Measurements from ENCODE around the gene AZU1.

AZU1 gene

DNA sequence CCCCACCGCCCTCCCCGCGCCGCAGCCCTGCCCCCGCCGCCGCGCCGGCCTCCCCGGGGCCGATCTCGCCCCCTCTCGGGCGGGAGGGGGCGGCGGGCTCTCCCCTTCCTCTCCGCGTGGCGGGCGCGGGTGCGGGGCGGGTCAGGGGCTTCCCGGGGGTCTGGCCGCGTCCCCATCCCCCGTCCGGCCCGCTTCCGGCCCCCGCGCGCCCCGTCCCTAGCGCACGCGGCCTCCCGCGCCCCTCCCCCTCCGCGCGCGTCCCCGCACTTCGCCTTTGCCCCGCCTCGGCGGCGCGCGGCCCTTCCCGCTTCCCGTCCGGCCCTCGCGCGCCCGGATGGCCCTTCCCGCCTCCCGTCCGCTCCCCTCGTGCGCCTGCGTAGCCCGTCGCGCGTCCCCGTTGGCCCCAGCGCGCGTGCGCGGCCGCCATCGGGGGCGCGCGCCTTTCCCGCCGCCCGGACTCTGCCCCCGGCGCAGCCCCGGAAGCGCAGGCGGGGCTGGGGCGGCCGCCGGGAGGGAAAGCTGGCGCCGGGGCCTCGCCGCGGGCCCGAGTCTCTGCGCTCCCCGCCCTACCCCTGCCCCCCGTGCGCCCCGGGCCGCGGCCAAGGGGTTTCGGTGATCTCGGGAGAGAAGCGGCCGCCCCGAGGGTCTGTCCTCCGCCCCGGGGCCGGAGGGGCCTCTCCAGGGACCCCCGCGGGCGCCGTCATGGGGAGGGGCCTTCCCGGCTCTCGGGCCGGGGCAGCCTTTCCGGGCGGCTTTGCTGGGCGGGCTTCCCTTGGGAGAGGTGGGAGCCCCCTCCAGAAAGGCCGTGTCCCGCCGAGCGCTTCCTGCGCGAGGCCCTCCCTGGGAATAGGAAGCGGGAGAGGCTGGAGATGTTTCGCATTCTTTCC is 29.9 kb upstream of the AZU1 start:
- DNase-seq: peak; percentile 51

DNA sequence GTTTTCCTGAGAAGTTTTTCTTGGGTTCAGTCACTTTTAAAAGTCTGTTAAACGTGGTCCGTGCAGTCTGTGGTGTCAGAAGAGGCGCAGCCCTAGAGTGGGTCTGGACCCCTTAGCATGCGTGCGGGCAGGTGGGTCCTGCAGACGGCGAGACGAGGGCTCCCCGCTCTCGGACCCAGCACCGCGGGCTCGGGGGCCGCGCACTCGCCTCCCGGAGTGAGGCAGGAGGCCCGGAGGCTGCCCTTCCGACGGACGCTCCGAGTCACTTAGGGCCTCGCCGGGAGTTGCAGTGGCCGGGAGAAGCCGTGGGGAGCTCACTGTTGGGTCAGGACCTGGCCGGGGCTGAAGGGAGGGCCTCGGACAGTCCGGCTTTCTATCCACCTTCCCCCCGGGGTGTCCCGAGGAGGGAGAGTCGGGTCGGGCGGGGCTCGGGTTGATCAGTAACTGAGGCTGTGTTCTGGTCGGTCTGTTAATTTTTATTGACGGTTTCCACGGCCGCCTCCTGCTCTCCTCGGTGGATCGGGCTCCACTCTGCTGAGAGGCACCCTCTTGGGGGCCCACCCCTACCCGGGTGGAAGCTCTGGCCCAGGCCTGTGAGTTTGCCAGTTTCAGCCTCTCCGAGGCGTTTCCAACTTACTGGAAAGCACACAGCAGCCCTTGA is 29.1 kb upstream of the AZU1 start:
- DNase-seq: no peak

DNA sequence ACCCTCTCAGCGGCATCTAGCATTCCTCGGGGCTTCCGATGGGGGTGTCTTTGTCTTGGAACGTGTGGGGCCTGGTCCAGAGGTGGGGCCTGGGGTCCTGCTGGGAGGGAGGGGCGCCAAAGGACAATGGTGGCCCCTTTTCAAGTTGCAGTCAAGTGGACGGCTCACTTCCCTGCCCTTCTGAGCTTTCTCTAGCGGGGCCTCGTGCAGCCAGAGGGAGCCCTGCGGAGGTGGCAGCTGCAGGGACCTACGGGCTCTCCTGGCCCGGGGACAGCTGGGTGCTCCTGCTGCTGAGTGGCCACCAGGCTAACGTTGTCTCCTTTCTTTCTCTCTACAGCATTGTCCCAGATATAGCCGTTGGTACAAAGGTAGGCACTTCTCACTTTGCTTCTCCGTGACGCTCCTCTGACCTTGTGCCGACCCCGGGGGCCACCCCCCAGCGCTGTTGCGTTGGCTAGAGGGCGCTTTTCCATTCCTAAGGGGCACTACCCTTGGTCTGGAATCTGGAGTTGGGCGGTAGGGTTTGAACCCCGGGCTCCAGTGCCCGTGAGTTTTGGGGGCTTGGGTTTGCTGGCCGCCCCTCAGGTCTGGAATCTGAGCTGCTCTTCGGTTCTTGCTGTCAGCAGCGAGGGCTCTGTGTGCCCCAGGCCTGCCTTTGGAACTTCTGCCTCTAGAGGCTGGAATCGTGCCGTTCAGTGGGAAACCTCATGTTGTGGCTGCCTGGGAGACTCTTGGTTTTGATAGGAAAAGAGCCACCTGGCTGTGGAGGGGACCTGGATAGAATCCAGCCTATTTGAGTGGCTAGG is 28.4 kb upstream of the AZU1 start:
- no peak for DNase-seq

DNA sequence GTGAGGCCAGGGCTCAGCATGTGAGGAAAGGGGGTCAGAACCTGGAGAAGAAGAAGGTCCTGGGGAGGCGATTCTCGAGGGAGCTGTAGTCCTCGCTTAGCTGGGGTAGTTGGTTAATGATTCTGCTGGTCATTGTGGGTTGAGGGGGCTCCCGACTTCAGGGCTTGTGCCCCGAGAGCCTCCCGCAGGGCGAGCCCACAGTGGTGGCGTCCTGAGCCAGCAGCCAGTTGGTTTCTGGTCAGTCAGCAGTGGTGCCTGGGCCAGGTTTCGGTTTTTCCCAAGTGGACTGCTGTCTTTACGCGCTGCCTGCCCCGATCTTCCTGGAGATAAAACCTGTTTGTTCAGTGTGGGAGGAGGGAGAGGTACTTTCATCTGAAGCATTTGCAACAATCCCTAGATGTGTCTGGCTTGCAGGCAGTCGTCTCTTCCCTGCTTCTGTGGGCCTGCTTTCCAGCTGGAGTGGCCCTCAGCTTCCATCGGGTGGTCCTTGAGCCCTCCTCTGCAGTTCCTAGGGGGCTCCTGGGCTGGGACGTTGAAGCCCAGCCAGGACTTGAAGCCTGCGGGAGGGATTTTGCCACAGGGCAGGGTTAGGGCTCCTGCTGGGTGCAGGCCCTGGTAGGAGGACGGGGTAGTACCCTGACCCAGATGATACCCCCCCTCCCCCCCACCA is 27.1 kb upstream of the AZU1 start:
- no peak for DNase-seq

DNA sequence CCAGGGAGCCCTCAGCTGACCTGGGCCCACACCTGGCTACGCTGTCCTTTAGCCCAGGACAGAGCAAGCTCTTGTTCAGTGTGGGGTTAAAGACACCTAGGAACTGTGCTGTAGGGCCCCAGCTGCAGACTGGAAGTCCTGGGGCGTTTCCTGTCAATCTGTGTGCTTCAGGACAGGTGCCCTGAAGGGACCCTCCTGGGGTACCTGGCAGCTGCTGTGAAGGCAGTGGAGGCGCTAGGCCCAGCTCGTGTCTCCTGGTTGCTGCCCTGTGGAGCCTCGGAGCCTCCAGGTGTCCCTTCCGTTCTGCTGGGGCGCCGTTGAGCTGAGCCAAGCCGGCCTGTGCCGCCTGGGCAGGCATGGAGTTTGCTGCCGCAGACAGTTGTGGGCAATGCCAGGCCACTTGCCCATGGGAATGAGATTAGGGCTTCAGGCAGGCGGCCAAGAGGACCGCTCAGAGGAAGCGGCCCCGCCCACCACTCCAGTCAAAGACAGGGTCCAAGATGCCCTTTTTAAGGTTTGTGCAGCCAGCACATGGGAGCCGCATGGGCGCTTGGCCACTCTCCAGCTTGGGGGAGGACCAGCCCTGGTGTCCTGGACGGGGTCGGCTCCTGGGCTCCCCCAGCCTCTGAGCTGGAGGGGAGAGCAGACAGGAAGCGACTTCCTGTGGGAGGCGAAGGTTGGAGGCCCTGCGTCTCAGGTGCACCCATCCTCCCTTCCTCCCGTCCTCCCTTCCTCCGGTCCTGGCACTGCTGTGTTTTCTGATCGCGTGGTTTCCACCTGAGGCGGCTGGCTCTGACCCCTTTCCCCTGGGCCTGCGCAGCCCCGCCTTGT is 26.4 kb upstream of the AZU1 start:
- peak; percentile 72 for DNase-seq

DNA sequence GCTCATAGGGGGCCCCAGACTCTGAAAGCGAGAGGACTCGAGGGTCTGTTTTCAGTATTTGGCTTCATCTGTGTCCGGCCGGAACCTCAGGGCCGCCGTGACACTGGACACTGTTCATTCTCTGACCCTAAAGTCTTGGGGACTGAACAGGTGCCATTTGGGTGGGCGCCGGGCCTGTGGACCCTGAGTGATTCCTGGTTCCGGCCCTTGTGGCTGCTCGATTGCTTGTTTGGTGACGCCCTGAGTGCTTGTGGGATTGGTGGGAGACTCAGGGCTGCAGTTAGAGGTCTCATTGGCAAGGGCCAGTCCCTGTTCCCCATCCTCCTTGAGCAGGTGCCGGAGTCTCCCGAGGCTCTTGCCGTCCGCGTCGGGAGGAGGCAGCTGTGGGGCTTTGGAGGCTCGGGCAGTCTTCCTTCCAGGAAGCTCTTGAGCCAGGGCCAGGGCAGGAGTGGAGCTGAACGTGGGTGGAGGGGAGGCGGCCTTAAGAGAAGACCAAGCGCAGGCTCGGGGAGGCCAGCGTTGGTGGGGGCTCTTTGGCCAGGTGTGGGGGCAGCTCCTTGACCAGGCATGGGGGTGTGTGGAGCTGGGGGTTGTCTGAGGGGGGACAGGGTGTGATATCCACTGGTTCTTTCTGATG is 25.7 kb upstream of the AZU1 start:
- DNase-seq: no peak

DNA sequence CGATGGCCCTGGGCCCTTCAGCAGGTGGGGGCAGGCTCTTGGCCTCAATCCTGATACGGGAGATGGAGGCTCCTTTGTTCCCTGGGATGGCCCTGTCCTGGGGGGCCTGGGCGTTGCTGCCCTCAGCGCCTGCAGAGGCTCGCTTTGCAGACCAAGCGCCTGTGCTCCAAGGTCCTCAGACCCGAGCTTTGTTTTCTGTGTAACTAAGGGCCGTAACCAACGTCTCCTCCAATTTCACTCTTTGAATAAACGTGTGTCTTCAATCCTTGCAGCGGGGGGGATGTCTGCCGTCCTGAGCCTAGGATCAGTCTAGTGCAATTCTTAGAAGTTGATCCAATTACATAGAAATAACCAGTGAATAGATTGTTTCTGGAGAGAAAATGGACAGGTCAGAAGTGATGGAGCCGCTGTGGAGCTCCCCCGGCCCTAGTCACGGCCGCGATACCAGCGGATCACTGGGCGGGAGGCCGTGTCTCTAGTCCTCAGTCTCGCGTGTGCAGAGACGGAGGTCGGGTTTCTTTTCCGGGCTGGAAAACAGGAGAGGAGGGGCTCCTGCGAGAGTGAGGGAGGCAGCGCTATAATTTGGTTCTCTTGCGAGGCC is 25.0 kb upstream of the AZU1 start:
- no peak for DNase-seq

DNA sequence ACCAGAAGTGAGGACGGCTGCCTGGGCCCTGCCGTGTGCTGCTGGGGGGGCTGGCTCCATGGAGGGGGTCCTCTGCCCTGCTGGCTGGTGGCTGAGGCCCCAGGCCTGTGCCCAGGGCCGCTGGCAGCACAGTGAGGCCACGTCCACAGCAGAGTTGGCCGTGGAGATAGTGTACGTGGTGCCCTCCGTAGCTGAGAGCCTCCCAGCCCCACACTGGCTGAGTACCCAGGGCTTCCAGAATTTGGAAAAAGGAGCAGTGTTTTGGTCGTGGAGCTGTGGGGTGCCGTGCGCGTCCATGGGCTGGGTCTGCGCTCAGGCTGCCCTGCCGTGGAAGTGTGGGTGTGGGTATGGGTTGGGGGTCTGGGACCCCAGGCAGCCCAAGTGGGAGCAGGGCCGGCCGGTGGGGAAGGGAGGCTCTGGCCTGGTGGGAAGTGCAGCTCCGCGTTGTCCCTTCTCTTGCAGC is 24.5 kb upstream of the AZU1 start:
- no peak for DNase-seq

DNA sequence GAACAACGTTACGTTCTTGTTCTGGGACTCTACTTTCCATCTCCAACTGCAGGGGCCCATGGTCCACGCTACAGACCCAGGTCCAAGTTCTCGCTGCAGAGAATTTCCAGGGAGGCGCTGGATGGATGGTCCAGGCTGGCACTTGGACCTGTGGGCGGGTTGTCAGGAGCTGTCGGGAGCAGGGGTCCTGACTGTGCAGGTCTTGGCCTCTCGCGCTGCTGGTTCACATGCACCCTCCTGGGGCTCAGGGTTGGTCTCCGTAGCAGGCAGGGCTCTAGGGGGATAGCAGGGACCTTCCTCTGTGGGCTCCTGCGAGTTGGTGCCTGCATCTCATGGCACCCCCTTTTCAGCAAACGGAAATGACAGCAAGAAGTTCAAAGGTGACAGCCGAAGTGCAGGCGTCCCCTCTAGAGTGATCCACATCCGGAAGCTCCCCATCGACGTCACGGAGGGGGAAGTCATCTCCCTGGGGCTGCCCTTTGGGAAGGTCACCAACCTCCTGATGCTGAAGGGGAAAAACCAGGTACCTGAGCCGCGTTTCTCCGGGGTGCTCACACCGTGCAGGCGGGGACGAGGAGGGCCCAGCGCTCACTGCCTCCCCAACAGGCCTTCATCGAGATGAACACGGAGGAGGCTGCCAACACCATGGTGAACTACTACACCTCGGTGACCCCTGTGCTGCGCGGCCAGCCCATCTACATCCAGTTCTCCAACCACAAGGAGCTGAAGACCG is 23.8 kb upstream of the AZU1 start:
- DNase-seq: no peak

DNA sequence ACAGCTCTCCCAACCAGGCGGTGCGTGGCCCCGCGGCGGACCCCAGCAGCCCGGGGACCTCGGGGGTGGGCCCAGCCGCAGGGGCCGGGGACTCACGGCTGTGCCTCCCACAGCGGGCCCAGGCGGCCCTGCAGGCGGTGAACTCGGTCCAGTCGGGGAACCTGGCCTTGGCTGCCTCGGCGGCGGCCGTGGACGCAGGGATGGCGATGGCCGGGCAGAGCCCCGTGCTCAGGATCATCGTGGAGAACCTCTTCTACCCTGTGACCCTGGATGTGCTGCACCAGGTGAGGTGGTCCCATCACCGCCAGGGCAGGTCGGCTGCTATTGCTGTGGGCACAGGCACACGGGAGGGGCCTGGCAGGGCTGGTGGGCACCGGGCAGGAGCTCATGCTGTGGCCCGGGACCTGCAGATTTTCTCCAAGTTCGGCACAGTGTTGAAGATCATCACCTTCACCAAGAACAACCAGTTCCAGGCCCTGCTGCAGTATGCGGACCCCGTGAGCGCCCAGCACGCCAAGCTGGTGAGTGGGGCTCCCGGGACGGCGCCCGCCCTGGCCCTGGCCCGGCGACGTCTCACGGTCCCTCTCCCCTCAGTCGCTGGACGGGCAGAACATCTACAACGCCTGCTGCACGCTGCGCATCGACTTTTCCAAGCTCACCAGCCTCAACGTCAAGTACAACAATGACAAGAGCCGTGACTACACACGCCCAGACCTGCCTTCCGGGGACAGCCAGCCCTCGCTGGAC is 23.0 kb upstream of the AZU1 start:
- DNase-seq: no peak

DNA sequence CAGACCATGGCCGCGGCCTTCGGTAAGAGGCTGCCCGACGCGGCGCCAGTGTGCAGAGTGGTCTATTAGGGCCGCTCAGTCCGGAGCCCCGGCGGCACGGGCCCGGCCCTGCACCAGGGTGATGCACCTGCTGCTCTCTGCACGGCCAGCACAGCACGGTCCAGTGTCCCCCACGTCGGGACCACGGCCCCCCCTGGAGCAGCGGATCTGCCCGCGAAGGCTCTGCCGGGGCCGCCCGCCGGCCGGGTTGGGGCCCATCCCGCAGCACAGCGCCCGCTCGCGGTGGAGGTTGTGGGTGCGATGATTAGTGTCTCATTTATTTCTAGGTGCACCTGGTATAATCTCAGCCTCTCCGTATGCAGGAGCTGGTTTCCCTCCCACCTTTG is 22.5 kb upstream of the AZU1 start:
- DNase-seq: no peak

DNA sequence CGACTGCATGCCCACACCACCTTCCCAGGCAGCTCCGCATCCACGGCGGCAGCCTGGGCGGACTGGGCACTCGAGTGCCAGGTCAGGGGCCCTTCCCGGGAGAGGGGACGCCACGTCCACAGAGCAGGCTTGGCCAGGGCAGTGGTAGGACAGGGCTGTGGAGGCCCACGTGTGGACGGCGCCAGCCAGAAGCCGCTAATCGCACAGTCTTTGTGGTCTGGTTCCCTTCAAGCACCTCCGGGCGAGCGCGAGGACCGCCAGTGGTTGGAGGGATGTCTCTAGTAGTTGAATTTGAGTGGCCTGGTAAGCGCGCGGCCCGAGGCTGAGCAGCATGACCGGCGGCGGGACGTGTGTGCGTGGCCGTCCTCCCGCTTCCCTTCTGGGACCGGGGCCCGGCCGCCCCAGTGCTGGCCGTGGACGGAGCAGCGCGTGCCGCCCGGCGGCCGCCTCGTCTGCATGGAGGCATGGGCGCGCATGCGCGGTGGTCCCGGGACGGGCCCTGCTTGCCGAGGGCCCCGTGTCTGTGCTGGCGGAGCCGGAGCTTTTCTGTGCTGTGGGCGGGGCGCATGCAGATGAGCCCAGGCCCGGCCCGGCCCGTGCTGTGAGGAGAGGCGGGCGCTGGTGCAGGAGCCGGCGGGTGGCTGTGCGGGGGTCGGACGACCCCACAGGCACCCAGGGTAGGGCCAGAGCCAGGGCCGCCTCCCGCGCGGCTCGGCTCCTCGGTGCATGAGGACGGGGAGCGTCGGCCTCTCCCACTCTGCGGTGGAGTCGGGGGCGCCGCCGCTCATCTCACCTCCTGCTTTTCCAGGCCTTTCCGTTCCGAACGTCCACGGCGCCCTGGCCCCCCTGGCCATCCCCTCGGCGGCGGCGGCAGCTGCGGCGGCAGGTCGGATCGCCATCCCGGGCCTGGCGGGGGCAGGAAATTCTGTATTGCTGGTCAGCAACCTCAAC is 21.8 kb upstream of the AZU1 start:
- no peak for DNase-seq

DNA sequence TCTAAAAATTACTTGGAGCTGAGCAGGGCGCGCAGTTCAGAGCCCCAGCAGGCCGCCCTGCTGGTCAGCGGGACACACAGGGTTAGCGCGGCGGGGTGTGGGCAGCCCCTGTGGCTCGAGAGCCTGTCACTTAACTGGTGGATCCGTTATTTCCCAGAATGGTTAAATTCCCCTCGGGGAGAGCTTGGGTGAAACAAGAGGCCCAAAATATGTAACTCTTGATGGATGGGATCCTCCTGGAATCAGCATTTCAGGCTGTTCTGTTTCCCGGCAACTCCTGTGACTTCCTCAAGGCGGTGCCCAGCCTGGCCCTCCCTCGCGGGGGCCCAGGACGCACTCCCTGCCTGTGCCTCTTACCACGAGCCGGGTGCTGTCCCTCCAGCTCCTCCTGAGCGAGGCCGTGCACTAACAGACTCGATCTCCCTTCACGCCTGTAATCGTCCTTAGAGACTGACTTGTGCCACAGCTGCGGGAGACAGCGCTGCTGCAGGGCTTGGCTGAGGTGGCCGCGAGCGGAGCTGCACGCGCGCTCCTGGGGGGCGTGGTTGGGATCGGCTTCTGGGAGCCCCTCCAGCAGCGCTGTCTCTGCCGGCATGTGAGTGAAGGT is 20.7 kb upstream of the AZU1 start:
- no peak for DNase-seq

DNA sequence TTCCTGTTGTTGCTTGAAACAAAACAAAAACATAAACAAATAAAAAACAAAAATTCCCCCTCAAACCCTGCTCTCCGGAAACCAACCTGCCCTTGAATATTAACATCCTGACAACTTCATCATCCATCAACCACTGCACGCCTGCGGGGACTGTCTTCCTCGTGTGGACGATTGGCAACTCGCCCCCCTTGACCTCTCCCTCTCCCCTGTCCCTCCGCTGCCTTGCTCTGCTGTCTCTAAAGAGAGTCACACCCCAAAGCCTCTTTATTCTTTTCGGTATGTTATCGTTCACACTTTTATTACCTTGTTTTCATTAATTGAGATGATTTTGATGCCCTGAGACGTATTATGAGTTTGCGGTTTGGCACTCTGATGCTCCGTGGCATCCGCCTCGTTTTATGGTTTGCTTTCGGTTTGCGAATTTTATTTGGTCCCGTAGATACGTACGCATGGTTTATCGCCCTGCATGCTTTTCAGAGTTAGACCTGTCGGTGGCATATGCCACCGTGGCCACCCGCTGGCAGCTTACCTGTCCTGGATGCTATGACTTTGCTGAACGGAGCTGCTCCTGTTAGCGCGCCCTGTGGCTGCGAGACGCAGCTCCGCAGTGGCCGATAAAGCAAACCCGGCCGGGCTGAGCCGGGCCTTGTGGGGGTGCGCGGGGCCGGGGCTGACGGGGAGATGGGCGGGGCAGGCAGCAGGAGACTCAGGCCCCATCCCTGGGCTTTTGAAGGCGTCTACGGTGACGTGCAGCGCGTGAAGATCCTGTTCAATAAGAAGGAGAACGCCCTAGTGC is 19.8 kb upstream of the AZU1 start:
- no peak for DNase-seq

DNA sequence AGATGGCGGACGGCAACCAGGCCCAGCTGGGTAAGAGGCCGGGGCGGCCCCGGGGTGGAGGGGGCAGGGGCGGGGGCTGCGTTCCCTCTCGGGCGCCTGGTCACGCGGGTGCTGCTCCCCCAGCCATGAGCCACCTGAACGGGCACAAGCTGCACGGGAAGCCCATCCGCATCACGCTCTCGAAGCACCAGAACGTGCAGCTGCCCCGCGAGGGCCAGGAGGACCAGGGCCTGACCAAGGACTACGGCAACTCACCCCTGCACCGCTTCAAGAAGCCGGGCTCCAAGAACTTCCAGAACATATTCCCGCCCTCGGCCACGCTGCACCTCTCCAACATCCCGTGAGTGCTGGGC is 19.2 kb upstream of the AZU1 start:
- DNase-seq: no peak

DNA sequence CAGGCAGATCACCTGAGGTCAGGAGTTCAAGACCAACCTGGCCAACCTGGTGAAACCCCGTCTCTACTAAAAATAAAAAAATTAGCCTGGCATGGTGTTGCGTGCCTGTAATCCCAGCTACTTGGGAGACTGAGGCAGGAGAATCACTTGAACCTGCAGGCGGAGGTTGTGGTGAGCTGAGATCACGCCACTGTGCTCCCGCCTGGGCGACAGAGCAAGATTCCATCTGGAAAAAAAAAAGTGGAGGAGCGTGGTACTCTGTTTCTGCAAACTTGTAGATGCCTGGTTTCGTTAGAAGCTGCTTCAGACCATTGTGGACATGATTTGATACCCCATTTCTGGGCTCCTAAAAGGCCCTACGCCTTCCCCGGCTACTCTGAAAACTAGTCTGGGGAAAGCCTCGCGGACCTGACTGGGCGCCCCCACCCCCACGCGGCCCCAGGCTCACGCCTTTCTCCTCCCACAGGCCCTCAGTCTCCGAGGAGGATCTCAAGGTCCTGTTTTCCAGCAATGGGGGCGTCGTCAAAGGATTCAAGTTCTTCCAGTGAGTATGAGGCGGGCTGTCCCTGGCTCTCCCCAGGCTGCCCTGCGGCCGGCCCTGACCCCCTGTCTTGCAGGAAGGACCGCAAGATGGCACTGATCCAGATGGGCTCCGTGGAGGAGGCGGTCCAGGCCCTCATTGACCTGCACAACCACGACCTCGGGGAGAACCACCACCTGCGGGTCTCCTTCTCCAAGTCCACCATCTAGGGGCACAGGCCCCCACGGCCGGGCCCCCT is 17.4 kb upstream of the AZU1 start:
- no peak for DNase-seq
